GM19463 (cell line): ENCODE results near the gene PSTK.

ENCODE experiments used
- ATAC-seq: cut with Tn5 transposase; IDR thresholded peaks from one replicate; pipeline ENCODE4 v1.9.1; 2021; ENCODE audit warnings: mild to moderate bottlenecking, moderate library complexity; ENCODE audit not compliant: unreplicated experiment

Gene PSTK

DNA sequence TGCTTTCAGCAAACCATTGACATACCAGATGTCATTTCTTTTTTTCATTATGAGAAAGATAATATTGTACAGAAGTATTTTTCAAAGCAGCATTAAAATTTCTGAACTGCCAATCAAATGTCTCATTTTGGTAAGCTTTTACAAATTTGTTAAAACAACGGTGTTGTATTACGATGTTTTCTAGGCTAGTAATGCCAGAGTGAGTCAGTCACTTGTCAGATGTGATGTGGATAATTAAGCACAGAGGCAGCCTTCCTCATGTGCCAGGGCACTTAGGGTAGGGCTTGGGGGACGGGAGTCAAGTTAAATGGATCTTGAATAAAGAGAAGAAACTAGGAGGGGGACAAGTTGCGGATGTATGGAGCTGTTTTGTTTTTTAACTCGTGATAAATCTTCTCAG is 10.1 kb downstream of the PSTK start:
- ATAC-seq, result no peak

DNA sequence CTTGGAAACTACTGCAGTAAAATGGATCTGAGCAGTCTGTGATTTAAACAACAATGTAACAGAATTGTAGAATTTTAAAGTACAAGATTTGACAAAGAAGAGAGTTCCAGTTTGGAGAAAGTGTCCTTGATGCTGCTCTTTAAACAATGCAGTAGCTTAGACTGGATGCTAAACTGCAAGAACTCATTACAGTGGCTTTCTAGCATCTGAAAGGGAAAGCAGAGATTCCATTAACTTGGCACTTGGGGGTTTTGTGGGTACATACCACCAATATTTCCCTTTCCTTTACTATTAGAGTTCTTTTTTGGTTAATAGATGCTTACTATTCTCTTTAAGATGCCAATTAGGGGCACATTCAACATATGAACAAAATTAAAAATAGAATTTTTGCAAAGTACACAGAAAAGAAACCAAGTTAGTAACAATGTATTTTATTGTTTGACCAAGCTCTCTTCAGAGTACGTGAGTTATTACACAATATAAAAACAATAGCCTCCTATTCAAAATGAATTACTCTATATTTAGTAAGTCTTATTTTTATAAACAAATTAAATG is 11.9 kb downstream of the PSTK start:
- no peak for ATAC-seq

DNA sequence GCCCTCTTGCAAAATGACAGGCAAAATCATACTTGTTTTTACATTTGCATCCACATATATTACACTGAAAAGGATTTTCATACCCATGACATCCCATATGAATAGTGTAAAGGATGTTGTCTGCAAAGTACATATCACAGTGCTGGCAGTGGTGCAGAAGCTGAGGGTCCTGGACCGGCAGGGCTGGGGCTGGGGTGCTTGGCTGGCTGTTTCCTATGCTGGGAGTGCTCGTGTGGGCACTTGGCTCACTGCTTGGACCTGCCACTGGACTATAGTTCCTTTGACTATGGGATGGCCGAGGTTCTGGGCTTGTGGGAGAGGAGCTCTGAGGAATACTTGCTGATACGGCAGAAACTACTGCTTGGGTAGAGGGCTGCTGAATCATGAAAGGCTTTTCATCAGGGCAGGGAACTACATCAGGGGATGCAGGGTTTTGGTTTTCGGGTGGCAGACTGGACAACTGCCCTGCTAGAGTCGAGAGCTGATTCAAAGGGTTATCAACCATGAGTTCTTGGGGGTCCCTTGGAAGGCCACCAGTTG is 13.7 kb downstream of the PSTK start:
- no peak for ATAC-seq

DNA sequence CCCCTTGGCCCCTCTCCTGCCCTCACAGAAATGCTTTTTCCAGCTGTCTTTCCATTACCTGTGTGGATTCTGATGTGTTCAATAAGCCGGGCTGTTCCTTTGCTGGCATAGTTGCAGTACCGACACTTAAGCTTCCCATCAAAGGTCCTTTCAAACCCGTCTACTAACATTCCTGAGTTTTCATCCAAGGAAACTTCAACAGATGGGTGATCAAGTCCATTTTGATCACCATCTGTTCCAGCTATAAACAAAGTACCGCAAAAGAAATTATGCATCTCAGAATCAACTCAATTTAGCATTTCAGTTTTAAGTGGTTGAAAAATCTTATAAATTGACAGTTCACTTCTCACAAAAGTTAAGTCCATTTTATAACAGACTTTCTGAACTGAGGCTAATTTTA is 15.7 kb downstream of the PSTK start:
- ATAC-seq, result no peak

DNA sequence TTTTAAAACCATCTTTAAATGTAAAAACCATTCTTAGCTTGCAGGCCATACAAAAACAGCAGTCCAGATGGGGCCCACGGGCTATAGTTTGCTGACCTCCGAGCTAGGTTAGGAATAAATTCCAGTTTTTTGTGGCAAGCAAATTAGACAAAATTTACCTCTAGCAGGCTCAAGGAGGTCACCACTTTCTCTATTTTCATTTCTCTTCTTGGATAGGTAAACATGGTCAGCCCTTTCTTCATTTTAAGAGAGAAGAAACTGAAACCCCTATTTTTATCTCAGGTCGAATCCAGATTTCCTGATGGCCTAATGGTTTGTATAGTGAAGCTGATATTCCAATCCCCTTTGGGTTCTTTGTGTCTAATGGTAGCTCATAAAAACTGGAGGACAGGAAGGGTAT is 17.7 kb downstream of the PSTK start:
- no peak for ATAC-seq

DNA sequence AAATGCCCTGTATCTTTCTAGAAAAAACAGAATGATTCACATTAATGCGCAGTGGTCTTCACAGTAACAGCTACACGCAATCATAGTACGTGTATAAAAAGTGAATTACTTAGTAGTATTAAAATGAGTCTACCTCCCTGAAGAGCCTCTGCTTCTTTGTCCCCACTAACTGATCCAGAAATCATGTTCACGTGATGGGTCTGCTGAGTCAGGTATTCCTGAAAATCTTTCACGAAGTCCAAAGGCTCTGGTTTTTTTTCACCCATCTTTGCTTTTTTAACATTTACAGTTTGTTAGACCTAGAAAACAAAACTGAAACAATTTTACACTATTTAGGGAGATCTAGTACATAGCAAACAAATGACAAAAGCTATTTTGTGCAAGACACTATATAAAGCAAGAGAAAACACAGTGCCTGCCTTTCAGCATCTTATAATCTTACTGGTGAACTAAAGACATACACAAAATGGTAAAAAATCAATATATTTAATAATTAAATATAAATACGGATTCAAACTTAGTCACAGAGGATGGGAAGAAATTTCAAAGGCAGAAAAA is 18.2 kb downstream of the PSTK start:
- ATAC-seq, result no peak

DNA sequence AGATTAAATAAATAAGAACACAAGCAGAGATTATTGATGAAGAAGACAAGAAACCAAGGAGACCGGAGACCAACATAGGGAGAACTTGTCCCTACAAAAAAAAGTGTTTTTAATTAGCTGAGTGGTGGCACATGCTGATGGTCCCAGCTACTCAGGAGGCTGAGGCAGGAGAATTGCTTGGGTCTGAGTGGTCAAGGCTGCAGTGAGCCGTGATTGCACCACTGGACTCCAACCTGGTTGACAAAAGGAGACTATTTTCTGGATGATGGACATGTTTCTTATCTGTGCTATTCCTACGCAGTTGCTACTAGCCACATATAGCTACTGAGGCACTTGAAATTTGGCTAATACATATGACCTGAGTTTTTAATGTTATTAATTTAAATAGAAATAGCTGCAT is 18.7 kb downstream of the PSTK start:
- ATAC-seq, result no peak

DNA sequence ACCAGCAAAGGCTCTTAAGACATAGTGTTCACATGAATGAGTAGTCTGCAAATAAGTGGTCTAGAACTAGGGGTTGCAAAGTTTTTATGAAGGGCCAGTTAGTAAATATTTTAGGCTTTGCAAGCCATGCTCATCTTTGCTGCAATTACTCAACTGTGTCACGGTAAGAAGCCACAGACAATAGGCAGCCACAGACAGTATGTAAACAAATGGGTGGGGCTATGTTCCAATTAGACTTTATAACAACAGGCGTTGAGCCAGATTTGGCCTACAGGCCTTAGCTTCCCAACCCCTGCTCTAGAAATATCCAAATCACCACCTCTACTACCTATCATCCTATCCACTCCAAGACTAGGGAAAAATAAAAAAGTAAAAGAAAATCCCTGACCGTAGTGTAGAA is 19.1 kb downstream of the PSTK start:
- no peak for ATAC-seq

DNA sequence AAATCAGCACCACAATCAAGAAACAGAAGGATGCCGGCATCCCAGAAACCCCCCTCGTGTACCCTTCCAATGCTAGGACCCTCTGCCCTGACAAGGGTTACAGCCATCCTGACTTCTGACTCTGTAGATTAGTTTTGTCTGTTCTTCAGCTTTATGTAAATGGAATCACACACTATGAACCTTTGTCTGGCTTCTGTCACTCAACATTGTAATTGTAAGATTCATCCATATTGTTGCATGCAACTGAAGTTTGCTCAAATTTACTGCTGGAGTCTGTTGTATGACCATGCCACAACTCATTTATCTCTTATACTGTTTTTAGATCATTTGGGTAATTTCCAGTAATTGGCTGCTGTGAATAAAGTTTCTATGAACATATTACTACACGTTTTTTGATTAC is 20.0 kb downstream of the PSTK start:
- ATAC-seq, result no peak

DNA sequence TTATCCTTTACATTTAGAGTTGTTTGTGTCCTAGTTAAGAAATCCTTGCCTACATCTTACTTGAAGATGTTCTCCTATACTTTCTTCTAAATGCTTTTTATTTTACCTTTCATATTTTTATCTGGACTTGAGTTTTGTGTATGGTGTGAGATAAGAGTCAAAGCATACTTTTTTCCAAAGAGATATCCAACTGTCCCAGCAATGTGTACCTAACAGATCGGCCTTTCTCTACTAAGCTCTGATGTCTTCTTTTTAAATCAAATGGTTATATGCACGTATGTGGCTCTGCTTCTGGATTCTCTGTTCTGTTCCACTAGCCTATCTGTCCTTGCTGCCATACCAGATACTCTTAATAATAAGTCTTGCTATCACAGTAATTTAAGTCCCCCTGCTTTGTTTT is 21.2 kb downstream of the PSTK start:
- ATAC-seq, result no peak

DNA sequence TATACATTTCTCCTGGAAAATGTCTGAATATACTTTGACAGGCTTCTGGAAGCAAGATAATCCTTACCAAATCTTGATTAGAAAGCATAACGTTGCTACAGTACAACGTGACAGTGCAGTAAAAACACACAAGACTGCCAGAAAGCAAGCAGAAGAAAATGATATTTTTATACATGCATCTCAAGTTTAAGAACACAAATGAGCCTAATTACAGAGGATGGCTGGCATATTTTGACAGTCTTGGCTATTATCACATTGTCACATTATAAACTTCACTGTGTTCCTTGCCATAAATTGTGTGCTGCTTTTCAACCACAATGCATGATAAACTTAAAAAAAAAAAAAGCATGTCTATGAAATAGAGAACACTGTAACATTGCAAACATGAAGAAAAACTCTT is 24.1 kb downstream of the PSTK start:
- ATAC-seq, result no peak

DNA sequence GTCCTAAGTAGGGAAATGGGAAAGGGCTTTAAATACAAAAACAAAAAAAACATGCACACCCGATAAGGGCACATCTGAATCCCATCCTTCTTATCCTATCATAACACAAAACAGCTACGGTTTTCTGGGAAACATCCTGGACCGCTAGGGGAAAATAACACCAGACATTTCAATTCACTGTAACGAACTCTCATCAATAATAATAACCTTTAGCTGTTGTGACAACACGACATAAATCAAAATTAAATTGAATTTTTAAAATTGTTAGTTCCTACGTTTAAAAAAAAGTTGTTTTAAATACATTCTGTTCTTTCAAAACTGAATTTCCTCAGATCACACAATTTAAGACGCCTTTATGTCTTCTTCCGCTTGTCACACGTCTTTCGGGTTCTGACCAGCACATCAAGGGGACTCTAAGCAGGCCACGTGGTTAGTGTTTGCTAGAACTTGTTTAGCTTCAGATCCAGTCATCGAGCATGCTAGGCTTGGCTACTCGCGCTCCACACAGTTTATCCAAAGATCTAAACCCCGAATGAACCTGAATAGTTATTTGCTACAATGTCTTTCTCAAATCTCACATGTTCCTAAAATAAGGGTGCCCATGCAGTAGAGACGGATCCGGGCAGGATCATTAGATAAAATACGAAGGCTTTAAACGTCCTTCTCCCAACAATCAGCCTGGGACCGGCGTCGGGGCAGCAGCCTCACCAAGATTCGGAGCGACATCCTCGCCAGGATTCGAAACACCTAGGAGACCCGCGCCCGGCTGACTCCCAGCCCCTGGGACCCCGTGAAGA is 27.6 kb downstream of the PSTK start:
- ATAC-seq, result peak; percentile 23

DNA sequence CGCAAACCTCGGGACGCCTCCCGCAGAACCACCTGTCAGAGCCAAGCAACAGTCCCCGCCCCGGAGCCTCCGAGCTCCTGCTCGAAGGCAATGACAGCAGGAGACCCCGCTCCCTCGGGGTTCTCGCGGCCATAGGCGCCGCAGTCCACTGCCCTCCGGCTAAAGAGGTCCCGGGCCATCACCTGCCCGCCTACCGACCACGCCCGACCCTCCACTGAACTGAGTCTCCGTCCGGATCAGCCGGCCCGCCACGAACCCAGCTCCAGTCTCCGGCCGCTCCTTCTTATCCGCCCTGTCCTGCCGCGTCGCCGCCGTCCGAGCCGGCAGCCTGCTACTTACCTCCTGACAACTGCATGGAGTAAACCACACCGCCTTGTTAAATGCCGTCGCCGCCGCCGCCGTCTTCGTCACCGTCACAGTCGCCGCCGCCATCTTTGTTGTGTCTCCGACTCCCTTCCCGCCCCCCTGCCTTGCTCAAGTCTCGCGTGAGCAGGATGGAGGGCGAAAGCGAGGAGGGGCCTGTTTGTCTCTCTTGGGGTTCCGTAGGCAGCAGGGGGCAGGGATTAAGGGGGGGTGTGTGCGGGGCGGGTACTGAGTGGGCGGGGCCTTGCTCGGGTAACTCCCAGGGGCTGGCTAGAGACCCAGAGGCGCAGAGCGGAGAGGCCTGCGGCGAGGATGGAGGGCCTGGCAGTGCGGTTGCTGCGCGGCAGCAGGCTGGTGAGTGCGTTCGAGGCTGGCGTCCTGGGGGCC is 28.3 kb downstream of the PSTK start, which contains the start of the genes ACADSB and IKZF5:
Gene ACADSB, plus strand, starts transcription at position 652 of the 750 bp plus-strand sequence. Its CDS starts 24 bp downstream, at position 676.
Gene IKZF5, minus strand, starts transcription at position 441 of the 750 bp plus-strand sequence. CDS start 10,170 bp downstream, outside the sequence.
- peak; percentile 86 for ATAC-seq

DNA sequence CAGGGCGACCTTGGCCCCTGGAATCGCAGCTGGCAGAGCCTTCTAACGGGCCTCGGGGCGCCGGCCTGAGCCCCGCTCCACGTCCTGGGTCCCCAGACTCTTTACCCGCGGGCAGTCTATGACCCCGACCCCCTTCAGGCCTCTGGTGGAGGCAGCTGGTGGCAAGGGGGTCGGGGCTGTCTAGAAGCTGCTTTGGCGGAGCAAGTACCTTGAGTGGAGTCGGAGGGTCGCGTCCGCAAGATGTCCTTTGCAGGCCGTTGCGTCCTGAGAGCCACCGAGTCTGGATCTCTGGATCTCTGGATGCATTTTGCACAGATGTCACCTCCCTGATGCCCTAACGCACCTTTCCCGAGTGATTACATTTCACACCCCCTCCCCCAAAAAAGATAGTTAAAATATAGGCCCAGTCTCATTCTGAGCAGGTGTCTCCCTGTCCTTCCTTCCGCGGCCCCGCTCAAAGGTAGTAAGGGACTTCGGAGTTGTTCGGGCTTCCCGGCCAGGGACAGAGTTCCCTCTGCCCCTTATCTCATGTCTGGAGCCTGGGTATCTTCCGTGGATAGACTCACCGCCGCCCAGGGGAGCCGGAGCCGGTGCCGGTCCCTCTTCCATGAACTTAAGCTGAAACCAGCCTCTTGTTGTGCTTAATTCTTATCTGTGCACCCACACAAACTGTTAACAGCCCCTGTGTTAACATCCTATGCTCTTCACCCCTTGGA is 29.1 kb downstream of the PSTK start:
- peak; percentile 30 for ATAC-seq

DNA sequence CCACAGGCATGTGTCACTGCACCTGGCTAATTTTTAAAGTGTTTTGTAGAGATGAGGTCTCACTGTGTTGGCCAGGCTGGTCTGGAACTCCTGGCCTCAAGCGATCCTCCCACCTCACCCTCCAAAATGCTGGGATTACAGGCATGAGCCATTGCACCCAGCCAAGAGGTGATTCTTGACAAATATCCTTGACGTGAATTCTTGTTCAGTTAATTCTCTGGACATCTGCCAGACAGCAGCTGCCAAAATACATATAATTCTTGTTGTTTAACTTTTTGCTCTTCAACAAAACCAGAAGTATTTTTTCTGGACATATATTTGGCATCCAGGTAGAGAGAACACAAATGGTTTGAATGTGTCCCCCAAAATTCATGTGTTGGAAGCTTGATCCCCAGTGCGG is 31.8 kb downstream of the PSTK start:
- no peak for ATAC-seq

DNA sequence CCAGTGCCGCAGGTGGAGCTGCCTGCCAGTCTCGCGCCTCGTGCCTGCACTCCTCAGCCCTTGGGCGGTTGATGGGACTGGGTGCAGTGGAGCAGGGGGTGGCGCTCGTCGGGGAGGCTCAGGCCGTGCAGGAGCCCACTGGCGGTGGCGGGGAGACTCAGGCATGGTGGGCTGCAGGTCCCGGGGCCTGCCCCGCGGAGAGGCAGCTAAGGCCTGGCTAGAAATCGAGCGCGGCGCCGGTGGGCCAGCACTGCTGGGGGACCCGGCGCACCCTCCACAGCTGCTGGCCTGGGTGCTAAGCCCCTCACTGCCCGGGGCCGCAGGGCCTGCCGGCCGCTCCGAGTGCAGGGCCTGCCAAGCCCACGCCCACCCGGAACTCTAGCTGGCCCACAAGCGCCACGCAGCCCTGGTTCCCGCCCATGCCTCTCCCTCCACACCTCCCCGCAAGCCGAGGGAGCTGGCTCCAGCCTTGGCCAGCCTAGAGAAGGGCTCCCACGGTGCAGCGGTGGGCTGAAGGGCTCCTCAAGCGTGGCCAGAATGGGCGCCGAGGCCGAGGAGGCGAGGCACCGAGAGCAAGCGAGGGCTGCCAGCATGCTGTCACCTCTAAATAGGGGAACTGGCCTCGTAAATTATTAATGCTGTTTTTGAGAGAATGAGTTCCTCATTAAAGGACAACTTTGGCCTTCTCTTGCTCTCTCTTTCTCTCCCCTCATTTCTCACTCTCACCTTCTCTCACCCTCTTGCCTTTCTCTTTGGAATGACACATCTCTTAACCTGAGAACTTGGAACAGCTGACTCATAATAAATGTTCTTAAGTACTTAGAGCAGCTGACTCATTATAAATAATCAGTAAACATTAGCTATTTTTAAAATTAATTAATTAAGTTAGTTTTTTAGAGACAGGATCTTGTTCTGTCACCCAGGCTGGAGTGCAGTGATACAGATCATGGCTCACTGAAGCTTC is 33.5 kb downstream of the PSTK start:
- ATAC-seq, result no peak

DNA sequence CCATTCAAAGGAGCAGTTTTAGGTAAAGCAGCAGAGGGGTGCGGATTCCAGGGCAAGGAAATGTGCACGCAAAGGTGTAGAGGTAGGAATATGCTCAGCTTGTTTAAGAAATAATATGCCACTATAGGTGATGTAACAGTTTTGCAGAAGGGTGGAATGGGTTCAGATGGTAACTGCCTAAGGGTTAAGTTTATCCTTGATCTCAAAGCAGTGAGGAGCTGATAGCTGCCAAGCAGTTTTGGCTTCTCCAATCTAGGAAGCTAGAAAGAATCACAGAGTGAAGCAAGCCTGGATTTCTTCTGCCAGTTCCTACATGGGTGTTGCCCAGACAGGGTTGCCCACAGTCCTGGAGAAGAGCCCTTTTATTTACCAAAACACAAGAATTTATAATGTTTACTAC is 34.6 kb downstream of the PSTK start:
- ATAC-seq, result no peak

DNA sequence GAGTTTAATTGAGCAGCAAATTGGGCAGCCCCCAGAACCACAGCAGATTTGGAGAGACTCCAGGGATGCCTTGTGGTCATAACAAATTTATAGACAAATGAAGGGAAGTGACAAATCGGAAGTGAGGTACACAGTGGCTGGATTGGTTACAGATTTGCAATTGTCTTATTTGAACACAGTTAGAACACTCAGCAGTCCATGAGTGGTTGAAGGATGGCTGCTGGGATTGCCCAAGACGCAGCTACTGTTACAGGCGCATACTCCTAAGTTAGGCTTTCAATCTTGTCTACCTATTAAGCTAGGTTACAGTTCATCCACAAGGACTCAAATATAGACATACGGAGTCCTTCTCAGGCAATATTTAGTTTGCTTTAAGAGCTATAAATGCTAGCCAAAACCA is 36.0 kb downstream of the PSTK start:
- ATAC-seq, result no peak

DNA sequence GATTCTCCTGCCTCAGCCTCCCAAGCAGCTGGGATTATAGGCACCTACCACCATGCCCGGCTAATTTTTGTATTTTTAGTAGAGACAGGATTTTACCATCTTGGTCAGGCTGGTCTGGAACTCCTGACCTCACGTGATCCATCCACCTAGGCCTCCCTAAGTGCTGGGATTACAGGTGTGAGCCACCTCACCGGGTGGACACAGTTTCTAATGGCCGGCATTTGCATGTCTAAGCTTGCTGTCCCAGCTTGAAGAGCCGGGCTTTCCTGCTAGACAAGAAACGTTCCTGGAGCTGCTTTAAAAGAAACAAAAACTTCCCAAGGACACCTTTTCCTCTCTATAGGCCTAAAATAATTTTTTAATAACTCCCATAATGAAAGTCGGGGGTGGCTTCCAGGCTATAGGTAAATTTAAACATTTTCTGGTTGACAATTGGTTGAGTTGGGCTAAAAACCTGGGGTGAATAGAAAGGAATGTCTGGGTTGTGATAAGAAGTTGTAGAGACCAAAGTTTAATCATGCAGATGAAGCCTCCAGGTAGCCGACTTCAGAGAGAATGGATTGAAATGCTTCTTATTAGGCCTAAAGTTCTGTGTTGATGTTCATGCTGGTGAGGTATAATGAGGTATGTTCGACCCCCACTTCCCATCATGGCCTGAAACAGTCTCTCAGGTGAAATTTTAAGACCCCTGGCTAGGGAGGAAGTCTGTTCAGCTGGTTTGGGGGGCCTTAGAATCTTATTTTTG is 37.4 kb downstream of the PSTK start:
- ATAC-seq, result no peak
